ENCODE measurements around the gene IFI27L2. TPM values are rescaled to one million over a fixed set of nuclear protein-coding genes. Genes with fewer than 3 reads are reported as not detected.

The IFI27L2 gene
- total RNA-seq, 1 experiment from 2014 or later = 12.4 TPM

DNA sequence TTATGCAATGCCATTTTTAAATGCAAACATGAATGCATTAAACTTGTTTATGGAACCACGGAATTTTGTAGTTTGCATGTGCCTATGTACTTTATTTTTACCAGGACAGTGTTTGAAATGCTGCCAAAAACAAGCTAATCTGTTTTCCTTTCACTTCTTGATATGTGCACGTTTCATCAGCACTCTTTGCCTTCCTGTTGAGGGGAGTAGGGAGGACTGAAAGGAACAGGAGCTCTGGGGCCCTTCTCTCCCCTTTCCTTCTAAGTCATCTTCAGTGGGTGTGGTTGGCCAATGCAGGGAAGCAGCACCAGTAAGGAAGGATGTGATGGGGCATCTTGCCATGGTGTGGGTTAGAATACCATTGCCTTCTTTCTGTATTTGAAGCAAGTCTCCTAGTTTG, 32.6 kb upstream of the IFI27L2 start:
- H3K27ac ChIP-seq (ENCODE audit: low read depth, low read length, poor library complexity, severe bottlenecking) = no peak overlapping the region
- H3K4me3 ChIP-seq (ENCODE audit: low read depth, low read length, poor library complexity, severe bottlenecking) = no peak overlapping the region
- intact Hi-C loops (cut with micrococcal nuclease; ENCODE audit: unreplicated experiment) = no loop called here
- no TSS peak for BruUV-seq (replicated peaks)
- H3K9me3 ChIP-seq (ENCODE audit: low read depth, low read length, poor library complexity, severe bottlenecking) = no peaks in the 10 kb centered on the region
- H3K4me1 ChIP-seq (ENCODE audit: insufficient read depth, low read length, poor library complexity, severe bottlenecking) = peaks cover 5% of the 10 kb centered on the region
- H3K36me3 ChIP-seq (ENCODE audit: insufficient read depth, low read length, poor library complexity, severe bottlenecking) = no peaks in the 10 kb centered on the region
- ChIA-PET POLR2A (ENCODE audit: low non-redundant PET) (no interaction called here), CTCF (no interaction called here)
- DNase-seq (ENCODE audit: low spot score) = no peak
- H3K27me3 ChIP-seq (replicated peaks; ENCODE audit: insufficient read depth, low read depth, low read length, poor library complexity) = no peaks in the 10 kb centered on the region
- TF ChIP-seq EZH2 (IDR thresholded peaks at IDR 0.05; ENCODE audit: borderline replicate concordance, low read depth, low read length, poor library complexity, severe bottlenecking) = no peak
- TF ChIP-seq, protein P1, sequence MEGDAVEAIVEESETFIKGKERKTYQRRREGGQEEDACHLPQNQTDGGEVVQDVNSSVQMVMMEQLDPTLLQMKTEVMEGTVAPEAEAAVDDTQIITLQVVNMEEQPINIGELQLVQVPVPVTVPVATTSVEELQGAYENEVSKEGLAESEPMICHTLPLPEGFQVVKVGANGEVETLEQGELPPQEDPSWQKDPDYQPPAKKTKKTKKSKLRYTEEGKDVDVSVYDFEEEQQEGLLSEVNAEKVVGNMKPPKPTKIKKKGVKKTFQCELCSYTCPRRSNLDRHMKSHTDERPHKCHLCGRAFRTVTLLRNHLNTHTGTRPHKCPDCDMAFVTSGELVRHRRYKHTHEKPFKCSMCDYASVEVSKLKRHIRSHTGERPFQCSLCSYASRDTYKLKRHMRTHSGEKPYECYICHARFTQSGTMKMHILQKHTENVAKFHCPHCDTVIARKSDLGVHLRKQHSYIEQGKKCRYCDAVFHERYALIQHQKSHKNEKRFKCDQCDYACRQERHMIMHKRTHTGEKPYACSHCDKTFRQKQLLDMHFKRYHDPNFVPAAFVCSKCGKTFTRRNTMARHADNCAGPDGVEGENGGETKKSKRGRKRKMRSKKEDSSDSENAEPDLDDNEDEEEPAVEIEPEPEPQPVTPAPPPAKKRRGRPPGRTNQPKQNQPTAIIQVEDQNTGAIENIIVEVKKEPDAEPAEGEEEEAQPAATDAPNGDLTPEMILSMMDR (conservative IDR thresholded peaks at IDR 0.05; ENCODE audit: low read depth, low read length) = no peak

GRCh38 chr14:94161058-94161457, 31.7 kb upstream of the IFI27L2 start:
- CTCF ChIA-PET = no interaction called here
- POLR2A ChIA-PET (ENCODE audit: low non-redundant PET) = no interaction called here
- H3K27ac ChIP-seq (ENCODE audit: low read depth, low read length, poor library complexity, severe bottlenecking) = no peak overlapping the region

GRCh38 chr14:94158239-94158883, 29.0 kb upstream of the IFI27L2 start:
- ChIA-PET POLR2A (ENCODE audit: low non-redundant PET) (no interaction called here), CTCF (no interaction called here)
- H3K27ac ChIP-seq (ENCODE audit: low read depth, low read length, poor library complexity, severe bottlenecking) = no peak overlapping the region
- H3K27me3 ChIP-seq (replicated peaks; ENCODE audit: insufficient read depth, low read depth, low read length, poor library complexity) = no peaks in the 10 kb centered on the region
- BruUV-seq (replicated peaks) = no TSS peak
- intact Hi-C loops (cut with micrococcal nuclease; ENCODE audit: unreplicated experiment) = no loop called here
- no peaks in the 10 kb centered on the region for H3K36me3 ChIP-seq (ENCODE audit: insufficient read depth, low read length, poor library complexity, severe bottlenecking)
- no peak overlapping the region for H3K4me3 ChIP-seq (ENCODE audit: low read depth, low read length, poor library complexity, severe bottlenecking)
- no peaks in the 10 kb centered on the region for H3K4me1 ChIP-seq (ENCODE audit: insufficient read depth, low read length, poor library complexity, severe bottlenecking)
- H3K9me3 ChIP-seq (ENCODE audit: low read depth, low read length, poor library complexity, severe bottlenecking) = no peaks in the 10 kb centered on the region
- TF ChIP-seq, protein P1 (conservative IDR thresholded peaks at IDR 0.05; ENCODE audit: low read depth, low read length) = no peak
- TF ChIP-seq EZH2 (IDR thresholded peaks at IDR 0.05; ENCODE audit: borderline replicate concordance, low read depth, low read length, poor library complexity, severe bottlenecking) = no peak
- no peak for DNase-seq (ENCODE audit: low spot score)

More at GRCh38 chr14:94161058-94161457, 31.7 kb upstream of the IFI27L2 start:
- intact Hi-C loops (cut with micrococcal nuclease; ENCODE audit: unreplicated experiment) = no loop called here
- Histone ChIP-seq H3K9me3 (ENCODE audit: low read depth, low read length, poor library complexity, severe bottlenecking) (no peaks in the 10 kb centered on the region), H3K4me1 (ENCODE audit: insufficient read depth, low read length, poor library complexity, severe bottlenecking) (peaks cover 5% of the 10 kb centered on the region), H3K4me3 (ENCODE audit: low read depth, low read length, poor library complexity, severe bottlenecking) (no peak overlapping the region), H3K36me3 (ENCODE audit: insufficient read depth, low read length, poor library complexity, severe bottlenecking) (no peaks in the 10 kb centered on the region), H3K27me3 (replicated peaks; ENCODE audit: insufficient read depth, low read depth, low read length, poor library complexity) (no peaks in the 10 kb centered on the region)
- no peak for TF ChIP-seq EZH2 (IDR thresholded peaks at IDR 0.05; ENCODE audit: borderline replicate concordance, low read depth, low read length, poor library complexity, severe bottlenecking)
- TF ChIP-seq, protein P1 (conservative IDR thresholded peaks at IDR 0.05; ENCODE audit: low read depth, low read length) = no peak
- DNase-seq (ENCODE audit: low spot score) = no peak
- no TSS peak for BruUV-seq (replicated peaks)

All from A673 (cell line).